Kidney (tissue), 14 donors: Measurements from ENCODE around the gene RBM15B. TPM values are rescaled to one million over a fixed set of nuclear protein-coding genes. Genes with fewer than 3 reads are reported as not detected.

Experiments used
- DNase-seq, 5 donors: peaks; one replicate each; pipeline ENCODE4 v3.0.0-alpha.2; 2013 to 2020
- FAIRE-seq: peaks from 2 replicates; lab custom pipeline; 2012; peaks lifted over from hg19 to GRCh38; lab: Jason Lieb, UNC
- H3K27ac ChIP-seq, 2 donors: one replicate each; pipeline ENCODE4 v1.7.0; 2013; ENCODE audit warnings: low read depth in 2 of 2, low read length in 2 of 2, inconsistent platforms in 1 of 2
- H3K27me3 ChIP-seq: one replicate; pipeline ENCODE4 v1.7.1; 2013; ENCODE audit warnings: low read length, inconsistent platforms; ENCODE audit not compliant: control insufficient read depth, insufficient read depth
- H3K36me3 ChIP-seq, 3 donors: one replicate each; pipeline versions ENCODE4 v1.7.0 to v1.7.1; 2013; ENCODE audit warnings: low read length in 3 of 3, control low read depth in 1 of 3, inconsistent platforms in 1 of 3; ENCODE audit not compliant: insufficient read depth in 3 of 3, control insufficient read depth in 2 of 3
- H3K4me1 ChIP-seq, 3 donors: one replicate each; pipeline versions ENCODE4 v1.7.0 to v1.7.1; 2013; ENCODE audit warnings: low read length in 3 of 3, inconsistent platforms in 1 of 3, low read depth in 1 of 3; ENCODE audit not compliant: control insufficient read depth in 2 of 3, insufficient read depth in 2 of 3
- H3K4me3 ChIP-seq, 3 donors: one replicate each; pipeline versions ENCODE4 v1.7.0 to v1.8.1; 2013; ENCODE audit warnings: low read length in 3 of 3, control low read depth in 1 of 3, inconsistent platforms in 1 of 3
- H3K9ac ChIP-seq, 3 donors: one replicate each; pipeline versions ENCODE4 v1.7.0 to v1.7.1; 2013; ENCODE audit warnings: low read length in 3 of 3, control low read depth in 1 of 3, inconsistent platforms in 1 of 3
- H3K9me3 ChIP-seq, 3 donors: one replicate each; pipeline versions ENCODE4 v1.7.0 to v1.7.1; 2013; ENCODE audit warnings: low read length in 3 of 3, control low read depth in 1 of 3, inconsistent platforms in 1 of 3; ENCODE audit not compliant: control insufficient read depth in 2 of 3, insufficient read depth in 1 of 3
- CTCF ChIP-seq: IDR thresholded peaks from 3 replicates; pipeline ENCODE4 v1.5.1; 2012; ENCODE audit warnings: mild to moderate bottlenecking, moderate library complexity, borderline replicate concordance; ENCODE audit not compliant: insufficient read depth; ENCODE audit errors: extremely low read depth
- intact Hi-C: fragments of 100-400 bp; cut with DNase I; formaldehyde crosslinking; loops from one replicate; pipeline ENCODE4 v1.11.1; 2022
- polyA plus RNA-seq: library from polyadenylated mRNA; stranded (reverse); fragments of 350-450 nt; fragmentation: Illumina TruSeq; extraction: RNeasy Lipid Tissue Mini Kit (QIAGEN cat#74804); gene quantifications from one replicate; pipeline ENCODE4 v1.2.3, GENCODE V29; 2014; ENCODE audit warnings: low read depth, low replicate concordance; ENCODE audit not compliant: insufficient read depth
- total RNA-seq: library from RNA; stranded (reverse); fragmentation: NEBNext Ultra II Directional; extraction: Animal tissue kit (Norgen Biotek cat#: 25700); gene quantifications from one replicate; pipeline ENCODE4 v1.2.1, GENCODE V29; 2021
- donor health status: control.
- donor health status: control.
- donor health status: control.
- donor health status: control.
- donor health status: control.
- donor health status: DM: yes; HTN: yes; CAD: no.
- donor health status: Normal renal cell carcinoma (clear cell type).

The RBM15B gene
- total and polyA plus RNA-seq, 2 donors from 2014 or later = 9.8 to 28.0 TPM

- no peak for DNase-seq
- H3K4me1 ChIP-seq = peaks cover 0 to 2% (median 0%) of the 10 kb centered on the region in 3 donors
- no peak overlapping the region for H3K27ac ChIP-seq
- no peak overlapping the region for H3K9ac ChIP-seq
- no peak for TF ChIP-seq CTCF
- FAIRE-seq = no peak
- intact Hi-C loops = no loop called here
- H3K27me3 ChIP-seq = no peaks in the 10 kb centered on the region
- no peaks in the 10 kb centered on the region for H3K9me3 ChIP-seq
- no peak overlapping the region for H3K4me3 ChIP-seq
- peaks cover 10 to 34% (median 28%) of the 10 kb centered on the region in 3 donors for H3K36me3 ChIP-seq
These were observed 7.7 kb downstream of the RBM15B start for GRCh38 chr3:51398595-51399310.

- Histone ChIP-seq H3K4me1 (no peaks in the 10 kb centered on the region), H3K4me3 (no peak overlapping the region), H3K36me3 (peaks cover 8 to 27% (median 24%) of the 10 kb centered on the region in 3 donors), H3K9me3 (no peaks in the 10 kb centered on the region), H3K9ac (no peak overlapping the region), H3K27me3 (no peaks in the 10 kb centered on the region), H3K27ac (no peak overlapping the region)
- TF ChIP-seq CTCF = no peak
- intact Hi-C loops = no loop called here
- FAIRE-seq (no peak), DNase-seq (no peak)
These were observed 9.1 kb downstream of the RBM15B start for GRCh38 chr3:51400166-51400565.

GRCh38 chr3:51401735-51402134 lies 10.7 kb downstream of the RBM15B start:
- H3K36me3 ChIP-seq = peaks cover 5 to 19% (median 13%) of the 10 kb centered on the region in 3 donors
- intact Hi-C loops = no loop called here
- no peaks in the 10 kb centered on the region for H3K4me1 ChIP-seq
- no peak overlapping the region for H3K27ac ChIP-seq
- FAIRE-seq (no peak), DNase-seq (no peak)
- H3K9ac ChIP-seq = no peak overlapping the region
- no peak for TF ChIP-seq CTCF
- no peak overlapping the region for H3K4me3 ChIP-seq
- no peaks in the 10 kb centered on the region for H3K27me3 ChIP-seq
- H3K9me3 ChIP-seq = no peaks in the 10 kb centered on the region
